ENCODE measurements around the gene COBL.

DNA sequence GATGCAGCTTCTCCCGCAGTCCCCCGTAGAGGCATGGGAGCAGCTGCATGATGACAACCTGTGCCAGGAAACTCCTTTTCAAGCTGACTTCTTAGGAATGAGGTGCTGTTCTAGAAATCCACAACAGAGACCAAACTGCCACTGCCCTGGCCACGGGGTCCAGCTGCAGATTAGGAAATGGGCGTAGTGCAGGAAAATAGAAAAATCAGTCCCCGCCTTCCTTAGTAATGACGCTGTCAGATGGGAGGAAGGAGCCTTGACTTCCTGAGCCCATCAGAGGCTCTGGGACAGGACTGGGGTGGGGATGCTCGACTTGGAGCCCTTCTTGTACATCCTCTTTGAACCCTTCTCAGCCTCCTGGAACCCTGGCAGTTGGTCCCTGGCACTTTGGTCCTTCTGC lies 306.1 kb downstream of the COBL start:
- TF ChIP-seq POLR2AphosphoS5 (IDR thresholded peaks at IDR 0.05; ENCODE audit: low read depth, low read length) = no peak
- TF ChIP-seq, protein P1, sequence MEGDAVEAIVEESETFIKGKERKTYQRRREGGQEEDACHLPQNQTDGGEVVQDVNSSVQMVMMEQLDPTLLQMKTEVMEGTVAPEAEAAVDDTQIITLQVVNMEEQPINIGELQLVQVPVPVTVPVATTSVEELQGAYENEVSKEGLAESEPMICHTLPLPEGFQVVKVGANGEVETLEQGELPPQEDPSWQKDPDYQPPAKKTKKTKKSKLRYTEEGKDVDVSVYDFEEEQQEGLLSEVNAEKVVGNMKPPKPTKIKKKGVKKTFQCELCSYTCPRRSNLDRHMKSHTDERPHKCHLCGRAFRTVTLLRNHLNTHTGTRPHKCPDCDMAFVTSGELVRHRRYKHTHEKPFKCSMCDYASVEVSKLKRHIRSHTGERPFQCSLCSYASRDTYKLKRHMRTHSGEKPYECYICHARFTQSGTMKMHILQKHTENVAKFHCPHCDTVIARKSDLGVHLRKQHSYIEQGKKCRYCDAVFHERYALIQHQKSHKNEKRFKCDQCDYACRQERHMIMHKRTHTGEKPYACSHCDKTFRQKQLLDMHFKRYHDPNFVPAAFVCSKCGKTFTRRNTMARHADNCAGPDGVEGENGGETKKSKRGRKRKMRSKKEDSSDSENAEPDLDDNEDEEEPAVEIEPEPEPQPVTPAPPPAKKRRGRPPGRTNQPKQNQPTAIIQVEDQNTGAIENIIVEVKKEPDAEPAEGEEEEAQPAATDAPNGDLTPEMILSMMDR (IDR thresholded peaks at IDR 0.05) = no peak
